Loucy (cell line): ENCODE results near the gene NELFB.

Experiments
- EZH2phosphoT487 ChIP-seq: fragments of 200-600 bp; IDR thresholded peaks from 2 replicates; pipeline ENCODE4 v1.6.1; 2018; ENCODE audit warnings: antibody characterized with exemption, mild to moderate bottlenecking, moderate library complexity, borderline replicate concordance
- TF ChIP-seq, protein P1 (sequence below): fragments of 200-600 bp; sonication (generic); conservative IDR thresholded peaks from 2 replicates; pipeline ENCODE4 v1.5.1; 2014; ENCODE audit warnings: mild to moderate bottlenecking, antibody characterized with exemption, low read length

DNA sequence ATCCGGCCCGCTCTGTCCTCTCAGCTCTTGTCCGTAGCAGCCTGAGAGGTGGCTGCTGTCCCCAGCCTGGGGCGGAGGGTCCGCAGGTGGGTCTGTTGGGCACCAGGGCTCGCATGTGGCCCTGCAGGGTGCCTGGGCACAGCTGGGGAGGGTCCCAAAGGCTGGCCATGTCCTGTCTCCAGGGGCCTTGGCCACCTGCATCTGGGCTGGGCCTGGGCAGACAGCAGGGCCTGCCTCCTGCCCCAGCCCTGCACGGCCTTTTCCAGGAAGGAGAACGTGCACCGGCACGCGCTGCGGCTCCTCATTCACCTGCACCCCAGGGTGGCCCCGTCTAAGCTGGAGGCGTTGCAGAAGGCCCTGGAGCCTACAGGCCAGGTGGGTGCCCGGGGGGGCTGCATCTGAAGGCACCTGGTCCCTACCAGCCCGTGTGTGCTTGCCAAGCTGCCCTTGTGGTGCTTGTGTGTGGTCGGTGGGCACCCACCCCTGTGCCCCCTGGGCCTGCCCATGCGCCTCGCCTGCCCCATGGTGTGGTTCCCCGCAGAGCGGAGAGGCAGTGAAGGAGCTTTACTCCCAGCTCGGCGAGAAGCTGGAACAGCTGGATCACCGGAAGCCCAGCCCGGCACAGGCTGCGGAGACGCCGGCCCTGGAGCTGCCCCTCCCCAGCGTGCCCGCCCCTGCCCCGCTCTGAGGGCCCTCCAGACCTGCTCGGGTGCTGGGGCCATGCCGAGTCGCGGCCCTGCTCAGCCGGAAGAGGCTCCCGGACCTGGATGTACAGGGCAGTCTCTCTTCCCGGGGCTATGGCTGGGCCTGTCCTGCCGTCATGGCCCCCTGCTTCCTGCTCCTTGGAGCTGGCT, 17.3 kb downstream of the NELFB start:
- TF ChIP-seq, protein P1, sequence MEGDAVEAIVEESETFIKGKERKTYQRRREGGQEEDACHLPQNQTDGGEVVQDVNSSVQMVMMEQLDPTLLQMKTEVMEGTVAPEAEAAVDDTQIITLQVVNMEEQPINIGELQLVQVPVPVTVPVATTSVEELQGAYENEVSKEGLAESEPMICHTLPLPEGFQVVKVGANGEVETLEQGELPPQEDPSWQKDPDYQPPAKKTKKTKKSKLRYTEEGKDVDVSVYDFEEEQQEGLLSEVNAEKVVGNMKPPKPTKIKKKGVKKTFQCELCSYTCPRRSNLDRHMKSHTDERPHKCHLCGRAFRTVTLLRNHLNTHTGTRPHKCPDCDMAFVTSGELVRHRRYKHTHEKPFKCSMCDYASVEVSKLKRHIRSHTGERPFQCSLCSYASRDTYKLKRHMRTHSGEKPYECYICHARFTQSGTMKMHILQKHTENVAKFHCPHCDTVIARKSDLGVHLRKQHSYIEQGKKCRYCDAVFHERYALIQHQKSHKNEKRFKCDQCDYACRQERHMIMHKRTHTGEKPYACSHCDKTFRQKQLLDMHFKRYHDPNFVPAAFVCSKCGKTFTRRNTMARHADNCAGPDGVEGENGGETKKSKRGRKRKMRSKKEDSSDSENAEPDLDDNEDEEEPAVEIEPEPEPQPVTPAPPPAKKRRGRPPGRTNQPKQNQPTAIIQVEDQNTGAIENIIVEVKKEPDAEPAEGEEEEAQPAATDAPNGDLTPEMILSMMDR: no peak; the same call in 1 of the 2 replicates
- TF ChIP-seq EZH2phosphoT487: no peak
